HG02840 (cell line): ENCODE measurements around the gene SBK1.

Experiments
- ATAC-seq: cut with Tn5 transposase; IDR thresholded peaks from one replicate; pipeline ENCODE4 v1.9.1; 2021; ENCODE audit warnings: mild to moderate bottlenecking, moderate library complexity, moderate number of reproducible peaks; ENCODE audit not compliant: unreplicated experiment, low FRiP score

The SBK1 gene

DNA sequence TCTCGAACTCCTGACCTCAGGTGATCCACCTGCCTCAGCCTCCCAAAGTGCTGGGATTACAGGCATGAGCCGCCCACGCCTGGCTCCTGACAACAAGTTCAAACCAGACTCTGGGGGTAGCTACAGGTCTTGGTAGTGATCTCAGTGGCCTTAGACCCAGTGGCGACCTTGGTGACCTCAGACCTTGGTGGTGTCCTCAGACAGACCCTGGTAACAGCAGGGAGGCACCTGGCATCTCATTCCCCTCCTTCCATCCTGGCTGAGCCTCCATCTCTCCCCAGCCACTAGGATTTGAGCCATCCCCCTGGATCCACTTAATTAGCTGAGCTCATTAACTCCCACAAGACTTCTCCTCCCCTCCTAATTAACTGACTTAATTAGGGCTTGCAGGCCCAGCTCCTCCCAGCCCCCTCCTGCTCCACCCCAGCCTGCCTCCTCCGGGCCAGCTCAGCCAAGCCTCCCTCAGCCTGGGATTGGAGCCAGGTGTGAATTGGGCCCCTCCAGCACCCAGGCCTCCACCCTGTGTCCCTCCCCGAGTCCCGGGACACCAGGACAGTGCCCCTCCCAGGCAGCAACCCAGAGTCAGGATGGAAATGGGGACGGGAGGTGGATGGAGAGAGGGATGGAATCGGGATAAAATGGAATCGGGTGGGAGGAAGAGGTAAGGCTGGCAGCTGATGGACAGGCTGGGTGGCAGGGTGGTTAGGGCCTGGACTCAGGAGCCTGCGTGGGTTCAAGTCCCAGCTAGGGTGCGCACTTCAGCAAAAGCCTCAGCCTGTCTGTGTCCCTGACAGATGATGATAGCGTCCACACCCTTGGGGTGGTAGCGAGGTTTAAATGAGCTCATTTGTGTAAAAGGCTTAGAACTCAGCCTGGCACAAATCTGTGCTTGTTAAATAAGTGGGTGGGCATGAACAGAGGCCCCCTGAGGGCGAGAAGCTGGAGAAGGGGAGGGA is 11.2 kb upstream of the SBK1 start:
- no peak for ATAC-seq

DNA sequence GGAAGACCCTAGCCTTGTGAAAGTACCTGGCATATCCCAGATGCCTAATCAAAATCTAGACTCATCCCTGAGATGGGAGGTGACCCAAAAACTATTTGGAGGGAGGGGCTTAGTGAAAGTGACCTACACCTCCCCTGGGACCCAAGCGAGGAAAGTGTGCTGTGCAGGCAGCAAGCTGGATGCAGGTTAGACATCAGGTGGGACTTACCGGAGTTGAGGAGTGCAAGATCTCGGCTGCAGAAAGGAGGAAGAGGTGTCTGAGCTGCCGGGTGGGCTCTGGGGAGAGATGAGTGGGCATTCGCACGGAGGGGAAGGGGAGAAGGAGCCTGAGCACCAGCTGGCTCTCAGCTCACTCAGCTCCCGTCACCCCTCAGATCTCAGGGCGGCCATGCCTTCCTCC is 10.3 kb upstream of the SBK1 start:
- ATAC-seq: no peak

DNA sequence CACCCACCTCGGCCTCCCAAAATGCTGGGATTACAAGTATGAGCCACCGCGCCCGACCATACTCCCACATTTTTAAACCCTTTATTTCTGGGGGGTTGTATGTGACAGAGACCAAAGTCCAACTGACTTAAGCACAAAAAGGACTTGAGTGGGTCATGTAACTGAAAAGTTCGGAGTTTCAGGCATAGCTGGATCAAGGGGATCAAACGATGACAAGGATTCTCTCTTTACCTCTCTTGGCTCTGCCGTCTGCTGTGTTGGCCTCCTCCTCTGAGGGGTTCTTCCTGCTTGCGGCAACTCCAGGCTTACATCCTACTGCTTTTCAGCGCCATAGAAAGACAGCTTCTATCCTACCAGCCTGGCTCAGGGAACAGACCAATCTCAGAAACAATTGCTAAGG is 9.2 kb upstream of the SBK1 start:
- no peak for ATAC-seq

DNA sequence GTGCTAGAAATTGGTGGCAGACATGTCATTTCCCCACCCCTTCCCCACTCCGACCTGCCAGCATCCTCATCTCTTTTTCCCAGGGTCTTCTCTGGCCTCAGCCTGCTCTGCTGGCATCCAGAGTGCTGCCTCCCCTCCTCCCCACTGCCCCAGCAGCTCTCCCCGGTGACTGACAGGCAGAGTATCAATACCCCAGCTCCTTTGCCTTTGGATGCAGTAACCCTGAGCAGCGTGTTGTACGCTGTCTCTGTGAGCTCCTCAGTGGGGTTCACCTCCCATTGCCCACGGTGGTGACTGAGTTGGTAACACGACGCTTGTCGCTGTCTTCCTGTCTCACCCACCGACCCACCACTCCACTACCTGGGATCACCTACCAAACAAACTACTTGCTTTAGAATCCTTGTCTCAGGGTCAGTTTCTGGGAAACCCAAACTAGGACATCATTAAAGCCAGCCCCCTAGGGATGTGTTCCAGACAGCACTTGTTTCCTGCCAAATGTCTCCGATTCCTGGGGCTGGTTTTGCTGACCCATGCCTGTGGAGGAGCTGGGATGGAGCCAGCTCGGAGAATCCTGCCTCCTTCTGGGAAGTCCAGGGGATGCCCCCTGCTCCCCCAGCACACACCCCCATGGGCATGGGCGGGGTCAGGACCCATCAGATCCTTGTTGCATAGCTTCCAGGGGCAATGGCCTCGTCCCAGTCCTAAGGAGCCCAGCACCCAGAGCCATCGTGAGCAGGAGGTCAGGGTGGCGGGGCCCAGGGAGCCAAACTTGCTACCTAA is 8.3 kb upstream of the SBK1 start:
- no peak for ATAC-seq

DNA sequence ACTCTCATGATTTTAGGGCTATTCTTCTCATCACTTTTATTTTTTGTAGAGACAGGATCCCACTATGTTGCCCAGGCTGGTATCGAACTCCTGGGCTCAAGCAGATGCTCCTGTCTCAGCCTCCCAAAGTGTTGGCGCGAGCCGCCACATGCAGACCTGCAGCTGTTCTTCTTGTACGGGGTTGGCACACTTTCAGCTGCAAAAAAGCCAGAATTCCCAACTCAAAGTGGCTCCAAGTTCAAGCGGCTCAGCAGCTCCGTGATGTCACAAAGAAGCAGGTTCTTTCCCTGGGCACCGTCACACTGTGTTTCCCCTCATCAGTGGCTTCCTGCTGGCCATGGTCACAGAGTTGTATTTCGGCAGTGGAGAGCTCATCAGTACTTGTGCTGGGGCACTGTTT is 6.7 kb upstream of the SBK1 start:
- no peak for ATAC-seq

DNA sequence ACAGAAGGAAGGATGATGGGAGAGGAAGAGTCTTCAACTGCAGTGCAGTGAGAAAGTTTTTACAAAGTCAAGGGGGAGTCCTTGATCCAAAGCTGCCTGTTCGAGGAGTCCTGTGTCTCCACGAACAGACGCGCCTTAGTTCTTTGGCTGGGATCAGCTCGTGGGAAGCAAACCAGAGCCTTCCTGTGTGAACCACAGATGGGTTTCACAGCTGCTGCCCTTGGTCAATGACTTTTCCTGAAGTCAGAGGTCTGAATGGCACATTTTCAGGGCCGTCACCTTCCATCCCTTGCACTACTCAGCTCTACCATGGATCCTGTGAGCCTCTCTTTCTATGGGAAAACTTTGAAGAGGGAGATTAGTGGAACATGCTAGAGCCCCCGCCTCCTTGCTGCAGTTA is 4.2 kb upstream of the SBK1 start:
- no peak for ATAC-seq

DNA sequence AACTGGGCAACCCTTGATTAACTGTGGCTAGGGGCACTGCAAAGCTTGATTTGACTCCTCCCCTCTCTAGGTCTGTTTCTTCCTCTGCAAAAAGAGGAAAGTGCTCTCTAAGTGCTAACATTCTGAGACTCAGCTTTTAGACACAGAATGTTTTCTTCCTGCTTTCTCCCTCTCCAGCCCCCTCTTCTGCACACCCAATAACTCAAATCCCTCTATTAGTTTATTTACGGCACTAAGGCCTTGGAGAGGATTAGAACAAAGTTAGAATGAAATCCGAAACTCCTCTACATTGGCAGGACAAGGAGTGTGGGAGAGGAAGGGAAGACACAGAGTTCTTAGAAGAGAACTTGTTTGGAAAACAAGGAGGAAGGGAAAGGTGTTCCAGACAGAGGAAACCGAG is 3.3 kb upstream of the SBK1 start:
- ATAC-seq: no peak

DNA sequence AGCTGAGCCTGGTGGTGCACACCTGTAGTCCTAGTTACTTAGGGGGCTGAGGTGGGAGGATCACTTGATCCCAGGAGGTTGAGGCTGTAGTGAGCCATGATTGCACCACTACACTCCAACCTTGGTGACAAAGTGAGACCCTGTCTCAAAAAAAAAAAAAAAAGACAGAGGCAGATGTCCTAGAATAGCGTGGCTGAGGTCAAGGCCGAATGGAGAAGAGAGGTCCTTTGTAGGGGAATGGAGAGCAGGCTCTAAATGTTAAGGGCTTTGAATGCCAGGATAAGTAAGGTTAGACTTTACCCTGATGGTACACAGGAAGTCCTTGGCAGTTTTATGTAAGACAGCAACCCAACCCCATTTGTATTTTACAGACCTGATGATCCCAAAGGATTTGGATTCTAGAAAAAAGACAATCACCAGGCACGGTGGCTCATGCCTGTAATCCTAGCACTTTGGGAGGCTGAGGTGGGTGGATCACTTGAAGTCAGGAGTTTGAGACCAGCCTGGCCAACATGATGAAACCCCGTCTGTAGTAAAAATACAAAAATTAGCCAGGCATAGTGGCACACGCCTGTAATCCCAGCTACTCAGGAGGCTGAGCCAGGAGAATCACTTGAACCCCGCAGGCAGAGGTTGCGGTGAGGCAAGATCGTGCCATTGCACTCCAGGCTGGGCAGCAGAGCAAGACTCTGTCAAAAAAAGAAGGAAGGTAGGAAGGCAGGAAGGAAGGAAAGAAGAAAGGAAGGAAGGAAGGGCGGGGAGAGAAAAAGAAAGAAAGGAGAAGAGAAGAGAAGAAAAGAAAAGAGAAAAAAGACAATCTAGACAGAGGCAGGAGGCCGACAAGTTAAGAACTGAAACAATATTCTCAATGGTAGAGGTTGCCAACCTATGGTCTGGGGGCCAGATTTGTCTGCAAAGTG is 2.1 kb upstream of the SBK1 start:
- no peak for ATAC-seq

DNA sequence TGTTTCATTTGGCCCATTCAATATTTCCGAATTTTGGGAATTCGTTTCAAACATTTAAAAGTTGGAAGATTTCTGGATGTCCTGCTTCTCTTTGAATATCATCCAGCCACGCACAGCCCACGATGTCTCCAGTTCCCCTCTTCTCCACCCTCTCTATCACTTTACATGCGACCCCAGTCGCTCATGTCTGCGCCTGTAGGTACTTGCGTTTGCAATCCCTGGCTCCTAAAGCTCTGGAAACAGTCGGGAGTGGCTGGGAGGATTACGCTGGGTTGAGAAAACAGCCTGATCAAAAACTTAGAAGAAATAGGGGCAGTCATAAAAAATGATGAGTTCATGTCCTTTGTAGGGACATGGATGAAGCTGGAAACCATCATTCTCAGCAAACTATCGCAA is 1.5 kb upstream of the SBK1 start:
- ATAC-seq: no peak

DNA sequence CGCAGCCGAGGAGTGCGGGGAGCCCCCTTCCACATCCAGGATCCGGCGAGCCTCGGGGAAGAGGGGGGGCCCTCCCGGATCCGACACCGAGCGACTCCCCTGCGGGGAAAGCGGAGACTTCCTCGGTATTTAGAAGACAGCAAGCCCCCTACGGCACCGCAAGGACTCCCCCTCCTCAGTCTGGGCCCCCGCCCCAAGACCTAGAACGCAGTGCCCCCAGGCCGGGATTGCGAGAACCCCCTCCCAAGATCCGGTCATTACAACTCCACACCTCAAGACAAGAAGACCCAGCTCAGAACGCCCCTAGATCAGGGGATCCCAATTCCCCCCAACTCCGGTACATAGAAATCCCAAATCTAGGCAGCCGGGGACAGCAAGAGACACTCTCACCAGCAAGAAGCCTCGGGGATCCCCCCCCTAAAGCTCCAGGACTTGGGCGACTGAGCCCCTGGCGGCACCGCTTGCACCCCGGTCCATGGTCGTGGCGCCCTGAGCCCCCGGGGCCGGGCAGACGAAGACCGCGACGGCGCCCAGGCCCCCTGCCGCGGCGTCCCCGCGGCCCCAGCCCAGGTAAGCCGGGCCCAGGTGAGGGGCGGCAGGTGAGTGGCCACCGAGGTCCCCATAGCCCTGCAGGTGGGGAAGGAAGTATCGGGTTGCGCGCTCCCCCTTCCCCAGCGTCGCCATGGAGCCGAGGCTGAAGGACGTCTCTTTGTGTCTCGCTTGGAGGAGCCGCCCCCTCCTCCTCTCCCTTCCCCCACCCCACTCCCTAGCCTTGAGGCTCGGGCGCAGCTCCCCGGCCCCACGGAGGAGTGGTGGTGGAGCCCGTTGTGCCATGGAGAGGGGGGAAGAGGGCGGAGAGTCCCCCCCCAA is 641 bp downstream of the SBK1 start:
- peak; percentile 19 for ATAC-seq

DNA sequence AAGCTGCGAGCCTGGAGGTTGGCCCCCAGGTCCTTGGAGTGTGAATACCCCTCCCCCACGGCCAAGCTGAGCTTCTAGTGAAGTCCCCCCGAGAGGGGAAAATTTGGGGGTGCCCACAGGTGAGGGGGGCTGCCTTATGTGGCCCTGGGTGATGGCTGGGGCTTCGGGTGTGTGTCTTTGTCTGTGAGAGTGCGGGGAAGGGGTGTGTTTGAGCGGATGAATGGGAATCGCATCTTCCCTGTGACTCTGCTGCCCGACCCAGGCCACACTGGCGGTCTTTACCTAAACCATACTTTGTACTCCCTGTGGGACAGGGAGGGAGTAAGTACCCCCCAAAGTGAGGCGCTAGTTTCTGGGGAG is 1.3 kb downstream of the SBK1 start:
- no peak for ATAC-seq

DNA sequence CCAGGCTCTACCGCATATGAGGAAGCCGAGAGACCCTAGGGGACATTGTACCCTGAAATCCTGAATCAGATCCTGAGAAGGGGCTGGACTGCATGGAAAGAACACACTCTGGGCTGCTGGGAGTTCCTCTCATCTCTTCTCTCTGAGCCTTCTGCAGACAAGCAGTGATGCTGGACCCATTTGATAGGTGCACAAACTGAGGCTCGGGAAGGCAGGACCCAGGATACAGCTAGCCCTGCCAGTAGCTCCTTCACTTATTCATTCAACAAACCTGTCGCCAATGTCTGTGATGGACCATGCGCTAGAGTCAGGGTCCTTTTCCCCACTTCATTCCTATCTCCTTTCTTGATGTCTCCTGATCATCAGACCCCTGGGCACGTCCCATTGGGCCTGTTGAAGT is 1.9 kb downstream of the SBK1 start:
- ATAC-seq: no peak

DNA sequence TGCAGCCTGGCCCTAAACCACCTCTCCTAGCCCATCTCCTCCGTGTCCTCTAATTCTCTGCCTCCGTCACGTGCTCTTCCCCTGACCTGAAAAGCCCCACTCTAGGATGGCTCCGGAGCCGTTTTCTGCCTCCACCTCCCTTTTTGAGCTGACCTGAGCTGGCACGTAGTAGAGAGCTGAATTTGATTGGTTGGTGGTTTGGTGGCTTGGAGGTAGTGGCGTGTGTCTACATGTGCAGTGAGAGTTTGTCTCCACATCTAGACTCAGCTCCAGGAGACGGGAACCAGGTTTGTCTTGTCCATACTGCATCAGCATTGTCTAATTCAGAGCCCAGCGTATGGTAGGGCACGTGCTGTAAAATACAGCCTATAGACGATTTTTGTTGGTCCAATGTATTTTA is 3.0 kb downstream of the SBK1 start:
- ATAC-seq: no peak

DNA sequence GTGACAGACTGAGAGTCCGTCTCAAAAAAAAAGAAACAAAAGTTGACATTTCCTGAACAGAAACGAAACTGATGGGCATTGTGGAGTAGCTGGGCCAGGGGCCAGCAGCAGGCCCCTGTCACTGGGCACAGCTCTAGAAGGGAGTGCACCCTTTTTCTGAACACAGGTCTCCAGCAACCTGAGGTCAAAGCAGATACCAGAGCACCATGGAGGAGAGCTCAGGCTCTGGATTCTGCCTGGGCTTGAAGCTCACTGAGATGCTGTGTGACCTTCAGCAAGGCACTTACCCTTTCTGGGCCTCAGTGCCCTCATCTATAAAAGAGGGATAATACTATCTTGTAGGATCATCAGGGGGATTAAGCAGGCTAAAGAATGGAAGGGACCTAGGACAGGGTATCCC is 5.0 kb downstream of the SBK1 start:
- no peak for ATAC-seq

DNA sequence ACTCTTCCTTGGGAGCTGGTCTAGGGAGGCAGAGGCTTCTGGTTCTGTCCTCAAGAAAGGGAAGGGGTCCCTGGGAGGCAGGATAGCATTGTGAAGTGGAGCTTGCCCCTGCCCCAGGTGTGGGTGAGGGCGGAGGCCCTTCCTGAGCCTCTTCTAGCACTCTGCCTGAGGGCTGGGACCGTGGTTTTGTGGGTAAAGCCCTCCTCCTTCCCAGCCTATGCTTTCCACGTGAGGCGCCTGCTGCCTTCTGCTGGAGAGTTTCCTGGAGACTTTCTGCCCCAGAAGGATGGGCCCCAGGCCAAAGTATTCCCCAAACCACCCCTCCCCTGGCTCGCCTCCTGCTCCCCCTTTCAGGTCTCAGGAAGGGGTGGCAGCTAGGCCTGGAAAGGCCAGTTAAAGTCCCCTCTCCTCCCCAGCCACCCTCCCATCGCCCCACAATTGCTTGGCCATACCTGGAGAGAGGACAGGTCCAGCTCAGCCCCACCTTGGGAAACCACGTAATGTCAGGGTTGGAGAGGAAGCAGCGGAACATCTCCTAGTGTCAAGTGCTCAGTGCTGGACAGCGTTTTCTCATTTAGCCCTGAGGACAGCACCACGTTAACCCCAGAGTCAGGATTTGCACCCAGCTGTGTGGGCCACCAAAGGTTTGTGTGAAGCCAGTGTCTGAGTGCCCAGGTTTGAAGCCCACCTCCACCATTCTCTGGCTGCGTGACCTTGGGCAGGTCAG is 5.6 kb downstream of the SBK1 start:
- no peak for ATAC-seq

DNA sequence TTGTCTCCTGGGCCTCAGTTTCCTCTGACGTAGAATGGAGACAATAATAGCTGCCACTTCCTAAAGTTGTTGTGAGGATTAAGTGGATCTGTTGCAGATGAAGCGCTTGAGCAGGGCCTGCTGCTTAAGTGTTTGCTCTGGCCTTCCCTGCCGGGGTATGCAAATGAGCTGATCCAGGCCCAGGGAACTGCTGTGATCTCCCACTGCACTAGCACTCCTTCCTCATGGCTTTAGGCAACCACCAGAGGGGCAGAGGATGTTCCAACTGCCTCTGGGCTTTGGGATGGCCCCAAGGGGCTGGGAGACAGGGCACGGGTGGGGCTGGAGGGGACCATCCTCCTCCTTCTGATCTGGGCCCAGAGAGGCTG is 6.2 kb downstream of the SBK1 start:
- no peak for ATAC-seq

DNA sequence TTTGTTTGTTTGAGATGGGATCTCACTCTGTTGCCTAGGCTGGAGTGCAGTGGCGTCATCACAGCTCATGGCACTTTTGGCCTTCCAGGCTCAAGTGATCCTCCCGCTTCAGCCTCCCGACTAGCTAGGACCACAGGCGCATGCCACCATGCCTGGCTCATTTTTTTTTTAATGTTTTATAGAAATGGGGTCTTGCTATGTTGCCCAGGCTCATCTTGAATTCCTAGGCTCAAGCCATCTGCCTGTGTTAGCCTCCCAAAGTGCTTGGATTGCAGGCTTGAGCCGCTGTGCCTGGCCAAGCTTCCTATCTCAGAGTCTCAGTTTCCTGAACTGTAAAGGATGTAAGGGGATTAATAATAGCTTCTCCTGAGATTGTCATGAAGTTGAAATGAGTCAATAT is 8.0 kb downstream of the SBK1 start:
- ATAC-seq: no peak

DNA sequence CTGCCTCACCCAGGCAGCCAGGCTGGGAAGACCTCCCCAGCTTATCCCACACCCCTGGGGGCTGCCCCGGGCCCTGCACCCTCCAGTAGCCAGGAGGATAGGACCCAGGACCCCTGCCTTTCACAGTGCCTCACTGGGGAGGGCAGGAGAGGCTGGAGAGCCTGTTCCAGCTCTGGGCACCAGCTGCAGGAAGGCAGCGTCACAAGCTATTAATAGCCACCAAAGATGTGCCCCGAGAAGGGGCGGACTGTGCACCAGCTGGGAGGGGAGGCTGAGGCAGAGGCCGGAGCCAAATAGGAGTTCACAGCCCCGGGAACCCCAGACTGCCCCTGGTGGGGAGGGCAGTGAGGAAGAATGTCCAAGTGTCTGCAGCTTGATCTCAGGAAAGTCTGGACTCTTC is 8.8 kb downstream of the SBK1 start:
- ATAC-seq: no peak

DNA sequence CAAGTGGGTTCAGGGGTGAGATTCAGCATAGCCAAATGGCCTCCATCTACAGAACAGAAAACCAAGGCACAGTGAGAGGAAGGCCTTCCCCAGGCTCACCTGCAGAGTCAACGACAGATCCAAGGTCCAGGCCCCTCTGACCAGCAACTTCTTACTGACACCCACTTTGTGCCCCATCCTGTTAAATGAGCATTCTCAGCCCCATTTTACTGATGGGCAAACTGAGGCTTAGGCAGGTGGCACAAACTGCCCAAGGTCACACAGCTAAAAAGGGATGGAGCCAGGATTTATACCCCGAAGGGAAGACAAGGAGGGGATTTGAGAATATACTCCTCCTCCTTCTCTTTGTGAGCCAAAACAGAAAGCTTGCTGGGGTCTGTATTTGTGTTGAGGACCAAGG is 9.3 kb downstream of the SBK1 start:
- ATAC-seq: no peak
